CD14-positive monocyte (primary cell): ENCODE data around the gene AQP2. TPM values are rescaled to one million over a fixed set of nuclear protein-coding genes. Genes with fewer than 3 reads are reported as not detected.

Experiments
- DNase-seq, 3 donors: peaks; one replicate each; pipeline ENCODE4 v3.0.0-alpha.2; 2011 to 2022
- H2AFZ ChIP-seq: 2 replicates; pipeline ENCODE4 v1.6.0; 2012; ENCODE audit warnings: mild to moderate bottlenecking, low read depth, low read length, inconsistent platforms; ENCODE audit not compliant: insufficient read depth, poor library complexity, severe bottlenecking
- H3K27ac ChIP-seq, 2 donors: 1 replicate in 1 of 2; 2 replicates in 1 of 2; pipeline ENCODE4 v1.5.1; 2012 to 2013; ENCODE audit warnings: low read length in 2 of 2, control low read depth in 1 of 2, inconsistent platforms in 1 of 2, low read depth in 1 of 2, mild to moderate bottlenecking in 1 of 2
- H3K27me3 ChIP-seq, 2 donors: one replicate each; pipeline versions ENCODE4 v1.6.0 to v1.6.1; 2011 to 2013; ENCODE audit warnings: low read length in 2 of 2; ENCODE audit not compliant: control insufficient read depth in 2 of 2, insufficient read depth in 2 of 2
- H3K36me3 ChIP-seq, 2 donors: replicated peaks in 1 of 2; 1 replicate in 1 of 2; 2 replicates in 1 of 2; pipeline versions ENCODE4 v1.5.1 to v1.6.1; 2012 to 2013; ENCODE audit warnings: low read length in 2 of 2, control low read depth in 1 of 2, inconsistent platforms in 1 of 2, mild to moderate bottlenecking in 1 of 2; ENCODE audit not compliant: insufficient read depth in 2 of 2, control insufficient read depth in 1 of 2
- H3K4me1 ChIP-seq, 2 donors: 1 replicate in 1 of 2; 2 replicates in 1 of 2; pipeline versions ENCODE4 v1.5.1 to v1.6.1; 2012 to 2013; ENCODE audit warnings: low read length in 2 of 2, control low read depth in 1 of 2, inconsistent platforms in 1 of 2, mild to moderate bottlenecking in 1 of 2, moderate library complexity in 1 of 2; ENCODE audit not compliant: insufficient read depth in 2 of 2, control insufficient read depth in 1 of 2
- H3K4me2 ChIP-seq: replicated peaks from 2 replicates; pipeline ENCODE3; 2012; ENCODE audit warnings: low read length, moderate library complexity, mild to moderate bottlenecking; ENCODE audit not compliant: poor library complexity, severe bottlenecking; ENCODE audit errors: extremely low read depth
- H3K4me3 ChIP-seq, 3 experiments: fragments of 200-600 bp in 1 of 3; sonication (generic) in 1 of 3; replicated peaks in 1 of 3; 1 replicate in 2 of 3; 2 replicates in 1 of 3; pipeline ENCODE4 v1.5.1; 2011 to 2013; ENCODE audit warnings: low read length in 3 of 3, mild to moderate bottlenecking in 3 of 3, control low read depth in 2 of 3, low read depth in 2 of 3, inconsistent platforms in 1 of 3, moderate library complexity in 1 of 3
- H3K79me2 ChIP-seq: 2 replicates; pipeline ENCODE4 v1.6.0; 2012; ENCODE audit warnings: mild to moderate bottlenecking, control low read depth, inconsistent platforms, low read length, moderate library complexity; ENCODE audit not compliant: insufficient read depth
- H3K9ac ChIP-seq: 2 replicates; pipeline ENCODE4 v1.6.0; 2017; ENCODE audit warnings: low read length, mild to moderate bottlenecking; ENCODE audit not compliant: insufficient read depth, poor library complexity, severe bottlenecking
- H3K9me3 ChIP-seq, 2 donors: replicated peaks in 1 of 2; 1 replicate in 1 of 2; 2 replicates in 1 of 2; pipeline versions ENCODE4 v1.5.1 to v1.6.1; 2012 to 2013; ENCODE audit warnings: low read length in 2 of 2, control low read depth in 1 of 2; ENCODE audit not compliant: control insufficient read depth in 1 of 2, insufficient read depth in 1 of 2
- H4K20me1 ChIP-seq: 2 replicates; pipeline ENCODE4 v1.6.0; 2012; ENCODE audit warnings: mild to moderate bottlenecking, low read length, control low read depth, moderate library complexity; ENCODE audit not compliant: insufficient read depth
- H3K27ac Mint-ChIP-seq, 7 donors: one replicate each; pipeline ENCODE4 v1.8.0; 2020; ENCODE audit warnings: mild to moderate bottlenecking in 7 of 7, mixed read lengths in 7 of 7, moderate library complexity in 6 of 7, inconsistent platforms in 2 of 7
- H3K27me3 Mint-ChIP-seq, 3 donors: one replicate each; pipeline ENCODE4 v1.8.0; 2021 to 2022; ENCODE audit warnings: low read depth in 3 of 3, mild to moderate bottlenecking in 3 of 3, mixed read lengths in 3 of 3, moderate library complexity in 3 of 3, inconsistent platforms in 1 of 3
- H3K36me3 Mint-ChIP-seq, 2 donors: one replicate each; pipeline ENCODE4 v1.8.0; 2020; ENCODE audit warnings: mixed read lengths in 2 of 2, inconsistent platforms in 1 of 2, mild to moderate bottlenecking in 1 of 2
- H3K4me1 Mint-ChIP-seq: one replicate; pipeline ENCODE4 v1.8.0; 2020; ENCODE audit warnings: mild to moderate bottlenecking, mixed read lengths
- H3K4me3 Mint-ChIP-seq, 2 donors: one replicate each; pipeline ENCODE4 v1.8.0; 2020; ENCODE audit warnings: mild to moderate bottlenecking in 2 of 2, mixed read lengths in 2 of 2, moderate library complexity in 1 of 2
- H3K9me3 Mint-ChIP-seq, 7 donors: one replicate each; pipeline ENCODE4 v1.8.0; 2020 to 2022; ENCODE audit warnings: mixed read lengths in 7 of 7, mild to moderate bottlenecking in 6 of 7, moderate library complexity in 6 of 7, inconsistent platforms in 2 of 7
- CTCF ChIP-seq: fragments of 200-600 bp; IDR thresholded peaks from one replicate; pipeline ENCODE4 v1.8.0; 2022; ENCODE audit warnings: antibody characterized with exemption, mild to moderate bottlenecking
- WGBS: methylation state at CpG from one replicate; pipeline ENCODE4 v1.1.5; 2013; ENCODE audit warnings: missing lambda C conversion rate; ENCODE audit not compliant: insufficient coverage; 5-methylcytosine and 5-hydroxymethylcytosine counted together
- intact Hi-C, 2 donors: fragments of 100-400 bp; cut with micrococcal nuclease; formaldehyde crosslinking; loops; one replicate each; pipeline versions ENCODE4 v1.15.0 to v1.15.1; 2023
- polyA plus RNA-seq, 3 donors: library from polyadenylated mRNA; depleted of rRNA in 1 of 3; unstranded in 2 of 3; stranded (reverse) in 1 of 3; fragments of 300-500 nt in 2 of 3; fragments of >200 nt in 1 of 3; fragmentation: Illumina TruSeq in 2 of 3; gene quantifications; 1 replicate in 2 of 3; 2 replicates in 1 of 3; pipeline ENCODE4 v1.2.3, GENCODE V29; 2012 to 2021

AQP2 gene
- polyA plus RNA-seq, 3 donors, result not detected

- H3K79me2 ChIP-seq, result no peaks in the 10 kb centered on the region
- H3K4me1 Mint-ChIP-seq, result no peaks in the 10 kb centered on the region
- no peaks in the 10 kb centered on the region for H4K20me1 ChIP-seq
- no peak for DNase-seq
- no peaks in the 10 kb centered on the region for H3K36me3 ChIP-seq
- no peak overlapping the region for H3K4me3 ChIP-seq
- no peaks in the 10 kb centered on the region for H3K4me1 ChIP-seq
- no peaks in the 10 kb centered on the region for H3K9me3 ChIP-seq
- H3K4me3 Mint-ChIP-seq, result no peak overlapping the region
- H3K9ac ChIP-seq, result no peak overlapping the region
- intact Hi-C loops, result no loop called here
- H3K27me3 ChIP-seq, result peaks cover 0 to 10% of the 10 kb centered on the region in 2 donors
- H2AFZ ChIP-seq, result no peak overlapping the region
- H3K36me3 Mint-ChIP-seq, result no peaks in the 10 kb centered on the region
- no peak for TF ChIP-seq CTCF
- H3K27ac Mint-ChIP-seq, result no peak overlapping the region
- no peak overlapping the region for H3K27ac ChIP-seq
- no peak overlapping the region for H3K4me2 ChIP-seq
- H3K9me3 Mint-ChIP-seq, result peaks cover 0 to 1% (median 0%) of the 10 kb centered on the region in 7 donors
- H3K27me3 Mint-ChIP-seq, result peaks cover 8 to 11% (median 8%) of the 10 kb centered on the region in 3 donors
- no CpG with 5 or more reads among the region's 3 CpGs for WGBS
Measured at GRCh38 chr12:49934505-49934904, 16.0 kb upstream of the AQP2 start.

- Histone ChIP-seq H4K20me1 (no peaks in the 10 kb centered on the region), H3K9me3 (no peaks in the 10 kb centered on the region), H3K79me2 (no peaks in the 10 kb centered on the region), H3K4me2 (no peak overlapping the region), H3K36me3 (no peaks in the 10 kb centered on the region), H3K27me3 (peaks cover 0 to 4% of the 10 kb centered on the region in 2 donors), H3K4me3 (no peak overlapping the region), H3K9ac (no peak overlapping the region), H2AFZ (no peak overlapping the region), H3K4me1 (no peaks in the 10 kb centered on the region), H3K27ac (no peak overlapping the region)
- Mint-ChIP-seq H3K4me3 (no peak overlapping the region), H3K9me3 (peaks cover 0 to 1% (median 0%) of the 10 kb centered on the region in 7 donors), H3K27ac (no peak overlapping the region), H3K27me3 (peaks cover 7 to 15% (median 13%) of the 10 kb centered on the region in 3 donors), H3K4me1 (no peaks in the 10 kb centered on the region), H3K36me3 (no peaks in the 10 kb centered on the region)
- no peak for DNase-seq
- intact Hi-C loops, result no loop called here
- TF ChIP-seq CTCF, result no peak
- WGBS, result no CpG with 5 or more reads among the region's 3 CpGs
Measured at GRCh38 chr12:49936925-49937324, 13.6 kb upstream of the AQP2 start.
